ENCODE results near the gene REC114.

- TF ChIP-seq GABPA (IDR thresholded peaks at IDR 0.05; ENCODE audit: low read depth) (no peak), RFX5 (IDR thresholded peaks at IDR 0.05; ENCODE audit: low read depth, low read length) (no peak), CTCF (IDR thresholded peaks at IDR 0.05 in 2 of 3, conservative IDR thresholded peaks at IDR 0.05 in 1 of 3; ENCODE audit: control insufficient read depth in 2 of 3, extremely low read depth in 1 of 3, insufficient read depth in 1 of 3, low read depth in 3 of 3, low read length in 3 of 3) (no peak), CREB1 (IDR thresholded peaks at IDR 0.05; ENCODE audit: low read depth) (no peak), SMARCA5 (IDR thresholded peaks at IDR 0.05) (no peak), POLR2A (IDR thresholded peaks at IDR 0.05; ENCODE audit: low read depth, low read length) (no peak)
Observed at GRCh38 chr15:73485372-73485771, 42.4 kb downstream of the REC114 start.

Measured in GM12878 (cell line).